AG04449 (cell line): ENCODE measurements around the gene MBOAT1.

Source experiments
- CTCF ChIA-PET: fragments of 350-600 bp; formaldehyde crosslinking; extraction: SDS; loops from one replicate; lab custom pipeline; 2021; ENCODE audit warnings: antibody characterized with exemption; lab: Yijun Ruan, JAX
- POLR2A ChIA-PET: fragments of 400-600, 350-600 bp; formaldehyde crosslinking; extraction: SDS; loops from one replicate; lab custom pipeline; 2020; ENCODE audit warnings: antibody characterized with exemption, inconsistent platforms; lab: Yijun Ruan, JAX
- DNase-seq: peaks from one replicate; pipeline ENCODE4 v3.0.0-alpha.2; 2010; ENCODE audit warnings: low read depth, low spot score
- H3K4me3 ChIP-seq: 2 replicates; pipeline ENCODE4 v1.5.1; 2011; ENCODE audit warnings: low read depth, mild to moderate bottlenecking, control low read depth, low read length
- TF ChIP-seq, protein P1 (sequence below): IDR thresholded peaks from one replicate; pipeline ENCODE4 v1.5.1; 2011; ENCODE audit warnings: mild to moderate bottlenecking, moderate library complexity, low read length, control low read depth, inconsistent platforms; ENCODE audit not compliant: insufficient read depth; ENCODE audit errors: missing control alignments

Gene MBOAT1

DNA sequence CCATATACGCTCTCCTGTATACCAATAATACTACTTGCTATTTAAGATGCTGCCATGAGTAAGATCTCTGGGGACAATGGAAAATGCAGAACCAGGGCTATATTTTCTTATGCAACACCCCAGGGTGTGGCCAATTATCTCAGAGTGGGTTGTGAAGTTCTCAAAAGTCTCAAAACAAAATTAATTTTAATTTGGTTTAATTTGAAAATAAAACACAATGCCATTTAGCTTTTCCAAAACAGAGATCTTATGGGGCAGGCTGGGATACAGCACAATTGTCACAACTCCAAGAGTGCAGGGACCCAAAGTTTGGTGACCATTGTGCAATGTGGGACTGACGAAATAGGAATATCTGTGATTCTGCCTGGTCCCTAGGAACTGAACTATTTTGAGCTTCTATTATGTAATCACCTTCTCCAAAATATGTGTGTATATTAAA, 43.1 kb downstream of the MBOAT1 start:
- CTCF ChIA-PET: no interaction called here
- TF ChIP-seq, protein P1, sequence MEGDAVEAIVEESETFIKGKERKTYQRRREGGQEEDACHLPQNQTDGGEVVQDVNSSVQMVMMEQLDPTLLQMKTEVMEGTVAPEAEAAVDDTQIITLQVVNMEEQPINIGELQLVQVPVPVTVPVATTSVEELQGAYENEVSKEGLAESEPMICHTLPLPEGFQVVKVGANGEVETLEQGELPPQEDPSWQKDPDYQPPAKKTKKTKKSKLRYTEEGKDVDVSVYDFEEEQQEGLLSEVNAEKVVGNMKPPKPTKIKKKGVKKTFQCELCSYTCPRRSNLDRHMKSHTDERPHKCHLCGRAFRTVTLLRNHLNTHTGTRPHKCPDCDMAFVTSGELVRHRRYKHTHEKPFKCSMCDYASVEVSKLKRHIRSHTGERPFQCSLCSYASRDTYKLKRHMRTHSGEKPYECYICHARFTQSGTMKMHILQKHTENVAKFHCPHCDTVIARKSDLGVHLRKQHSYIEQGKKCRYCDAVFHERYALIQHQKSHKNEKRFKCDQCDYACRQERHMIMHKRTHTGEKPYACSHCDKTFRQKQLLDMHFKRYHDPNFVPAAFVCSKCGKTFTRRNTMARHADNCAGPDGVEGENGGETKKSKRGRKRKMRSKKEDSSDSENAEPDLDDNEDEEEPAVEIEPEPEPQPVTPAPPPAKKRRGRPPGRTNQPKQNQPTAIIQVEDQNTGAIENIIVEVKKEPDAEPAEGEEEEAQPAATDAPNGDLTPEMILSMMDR: no peak
- DNase-seq: no peak
- POLR2A ChIA-PET: no interaction called here
- no peak overlapping the region for H3K4me3 ChIP-seq

DNA sequence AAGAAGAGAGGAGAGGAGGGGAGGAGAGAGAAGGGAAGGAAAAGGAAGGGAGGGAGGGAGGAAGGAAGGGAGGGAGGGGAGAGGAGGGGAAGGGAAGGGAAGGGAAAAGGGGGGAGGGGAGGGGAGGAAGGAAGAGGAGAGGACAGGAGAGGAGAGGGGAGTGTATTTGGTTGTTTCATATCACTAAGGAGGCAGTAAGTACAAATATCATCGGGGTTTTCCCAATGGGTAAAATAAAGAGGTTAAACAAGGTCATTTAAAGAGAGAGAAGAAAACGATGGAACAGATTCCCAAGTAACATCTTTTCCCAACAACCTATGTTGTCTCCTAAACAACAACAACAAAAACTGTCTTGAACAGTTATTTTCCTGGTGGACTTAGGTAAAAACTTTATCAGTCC, 43.6 kb downstream of the MBOAT1 start:
- DNase-seq: no peak
- TF ChIP-seq, protein P1: no peak
- H3K4me3 ChIP-seq: no peak overlapping the region
- ChIA-PET CTCF (no interaction called here), POLR2A (no interaction called here)

DNA sequence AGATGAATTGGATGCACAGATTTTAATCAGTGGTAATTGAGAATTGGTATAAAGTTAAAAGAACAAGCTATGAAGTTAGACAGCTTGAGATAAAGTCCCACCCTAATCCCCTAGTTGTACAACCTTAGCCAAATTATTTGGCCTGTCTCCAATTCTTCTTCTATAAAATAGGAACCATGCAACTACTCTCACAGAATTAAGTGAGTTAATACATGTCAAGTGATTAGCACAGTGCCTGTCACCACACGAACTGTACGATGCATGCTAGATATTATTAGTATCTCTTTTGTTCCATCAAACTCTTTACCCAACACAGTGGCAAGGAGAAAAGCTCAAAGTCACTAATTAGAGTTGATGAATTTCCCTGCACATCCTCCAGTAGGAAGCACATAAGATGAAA, 44.7 kb downstream of the MBOAT1 start:
- H3K4me3 ChIP-seq: no peak overlapping the region
- POLR2A ChIA-PET: no interaction called here
- DNase-seq: no peak
- TF ChIP-seq, protein P1: no peak
- CTCF ChIA-PET: interaction anchor here (1.2 kb wide), 1 partner anchor 38 kb away, joined by 3 read pairs; no protein-coding TSS in a partner anchor

DNA sequence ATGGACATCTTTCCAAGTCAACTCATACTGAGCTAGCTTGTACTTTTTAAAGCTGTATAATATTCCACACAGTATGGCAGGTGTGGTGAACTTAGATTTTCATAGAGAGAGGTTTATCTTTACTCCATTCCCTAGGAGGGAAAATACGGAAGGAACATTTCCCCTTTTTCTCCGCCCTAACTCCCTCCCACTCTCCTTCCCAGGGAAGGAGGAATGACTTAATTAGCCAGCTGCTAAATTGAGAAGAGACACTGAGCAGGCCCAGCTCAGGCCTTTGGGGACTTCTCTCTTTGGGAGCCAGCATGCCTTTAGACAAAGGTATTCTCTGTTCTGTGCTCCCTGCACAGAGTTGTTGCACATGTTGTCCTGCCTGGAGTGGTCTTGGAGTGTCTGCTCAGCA, 46.1 kb downstream of the MBOAT1 start:
- no peak for DNase-seq
- ChIA-PET CTCF (interaction anchor here (1.2 kb wide), 1 partner anchor 37 kb away, joined by 3 read pairs; no protein-coding TSS in a partner anchor), POLR2A (no interaction called here)
- no peak overlapping the region for H3K4me3 ChIP-seq
- TF ChIP-seq, protein P1: no peak

DNA sequence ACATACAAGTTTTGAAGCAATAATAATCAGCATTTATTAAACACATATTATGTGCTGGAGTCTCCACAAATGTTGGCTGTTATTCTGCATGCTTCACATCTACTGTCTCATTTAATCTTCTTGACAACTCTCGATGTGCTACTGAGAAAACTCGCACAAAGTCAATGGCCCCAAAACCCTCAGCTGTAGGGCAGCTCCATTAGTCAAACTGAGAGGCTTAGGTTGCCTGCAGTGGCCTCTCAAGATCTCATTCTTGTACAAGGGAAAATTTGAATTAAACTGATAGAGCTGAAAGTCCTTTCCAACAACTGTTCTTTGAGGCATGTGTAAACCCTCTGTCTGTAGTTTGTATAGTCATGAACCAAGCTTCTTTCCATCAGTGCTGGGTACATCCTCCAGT, 49.8 kb downstream of the MBOAT1 start:
- H3K4me3 ChIP-seq: no peak overlapping the region
- DNase-seq: no peak
- ChIA-PET CTCF (no interaction called here), POLR2A (no interaction called here)
- TF ChIP-seq, protein P1: no peak

DNA sequence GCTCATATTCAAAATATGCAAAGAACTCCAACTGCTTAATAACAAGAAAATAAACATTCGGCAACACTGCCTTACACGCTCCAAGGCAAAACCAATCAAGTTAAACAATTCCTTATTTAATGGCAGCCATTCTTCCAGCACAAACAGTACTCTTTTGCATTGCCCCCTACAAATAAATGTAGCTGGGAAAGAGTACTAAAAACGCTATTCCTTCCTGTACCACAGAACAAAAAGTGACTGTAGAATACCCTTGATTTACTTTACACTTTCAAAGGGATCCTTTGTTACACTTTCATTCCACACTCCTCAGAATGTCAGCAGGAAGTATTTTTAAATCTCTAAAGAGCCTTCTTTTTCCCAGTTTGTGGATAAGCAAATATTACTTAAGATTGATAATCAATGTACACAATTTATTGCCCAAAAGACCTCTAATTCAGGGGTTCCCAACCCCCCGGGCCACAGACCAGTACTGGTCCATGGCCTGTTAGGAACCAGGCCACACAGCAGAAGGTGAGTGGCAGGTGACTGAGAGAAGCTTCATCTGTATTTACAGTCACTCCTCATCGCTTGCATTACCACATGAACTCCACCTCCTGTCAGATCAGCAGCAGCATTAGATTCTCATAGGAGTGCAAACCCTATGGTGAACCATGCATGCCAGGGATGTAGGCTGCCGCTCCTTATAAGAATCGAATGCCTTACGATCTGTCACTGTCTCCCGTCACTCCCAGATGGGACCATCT, 51.6 kb downstream of the MBOAT1 start:
- ChIA-PET CTCF (interaction anchor here (0.8 kb wide), 1 partner anchor 34 kb away, joined by 4 read pairs; no protein-coding TSS in a partner anchor), POLR2A (no interaction called here)
- H3K4me3 ChIP-seq: no peak overlapping the region
- TF ChIP-seq, protein P1: no peak
- no peak for DNase-seq
